ENCODE results near the gene SRGAP1.

DNA sequence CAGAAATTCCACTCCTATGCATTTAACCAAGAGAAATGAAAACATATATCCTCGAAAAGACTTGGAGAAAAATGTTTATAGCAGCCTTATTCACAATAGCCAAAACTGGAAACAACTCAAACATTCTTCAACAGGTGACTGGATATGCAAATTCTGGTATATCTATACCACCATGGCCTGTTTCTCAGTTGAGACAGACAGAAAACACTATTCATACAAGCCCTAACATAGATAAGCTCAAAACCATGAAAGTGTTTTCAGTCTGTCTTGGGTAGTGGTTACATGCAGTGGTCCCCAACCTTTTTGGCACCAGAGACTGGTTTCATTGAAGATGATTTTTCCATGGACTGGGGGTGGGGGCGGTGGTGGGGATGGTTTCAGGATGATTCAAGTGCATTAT is 83.8 kb downstream of the SRGAP1 start:
- TF ChIP-seq, protein P1, sequence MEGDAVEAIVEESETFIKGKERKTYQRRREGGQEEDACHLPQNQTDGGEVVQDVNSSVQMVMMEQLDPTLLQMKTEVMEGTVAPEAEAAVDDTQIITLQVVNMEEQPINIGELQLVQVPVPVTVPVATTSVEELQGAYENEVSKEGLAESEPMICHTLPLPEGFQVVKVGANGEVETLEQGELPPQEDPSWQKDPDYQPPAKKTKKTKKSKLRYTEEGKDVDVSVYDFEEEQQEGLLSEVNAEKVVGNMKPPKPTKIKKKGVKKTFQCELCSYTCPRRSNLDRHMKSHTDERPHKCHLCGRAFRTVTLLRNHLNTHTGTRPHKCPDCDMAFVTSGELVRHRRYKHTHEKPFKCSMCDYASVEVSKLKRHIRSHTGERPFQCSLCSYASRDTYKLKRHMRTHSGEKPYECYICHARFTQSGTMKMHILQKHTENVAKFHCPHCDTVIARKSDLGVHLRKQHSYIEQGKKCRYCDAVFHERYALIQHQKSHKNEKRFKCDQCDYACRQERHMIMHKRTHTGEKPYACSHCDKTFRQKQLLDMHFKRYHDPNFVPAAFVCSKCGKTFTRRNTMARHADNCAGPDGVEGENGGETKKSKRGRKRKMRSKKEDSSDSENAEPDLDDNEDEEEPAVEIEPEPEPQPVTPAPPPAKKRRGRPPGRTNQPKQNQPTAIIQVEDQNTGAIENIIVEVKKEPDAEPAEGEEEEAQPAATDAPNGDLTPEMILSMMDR (IDR thresholded peaks at IDR 0.05), result no peak
- no peak for TF ChIP-seq EP300 (IDR thresholded peaks at IDR 0.05)

Data from gastroesophageal sphincter (tissue), 3 donors.